ENCODE measurements around the gene CPNE6.

CPNE6 gene

GRCh38 chr14:24070285-24071143 lies 848 bp upstream of the CPNE6 start:
- DNase-seq: no peak

GRCh38 chr14:24071836-24072430 lies 571 bp downstream of the CPNE6 start:
- DNase-seq: no peak

- DNase-seq: no peak
Observed at GRCh38 chr14:24072436-24072835, 1.1 kb downstream of the CPNE6 start.

GRCh38 chr14:24072881-24073877 lies 1.8 kb downstream of the CPNE6 start:
- DNase-seq: no peak

GRCh38 chr14:24074625-24075484 lies 3.5 kb downstream of the CPNE6 start:
- DNase-seq: no peak

- no peak for DNase-seq
Observed at GRCh38 chr14:24075485-24076301, 4.3 kb downstream of the CPNE6 start.

GRCh38 chr14:24076302-24076601 lies 4.9 kb downstream of the CPNE6 start:
- DNase-seq: no peak

GRCh38 chr14:24077086-24077485 lies 5.7 kb downstream of the CPNE6 start:
- no peak for DNase-seq

- DNase-seq: no peak
Observed at GRCh38 chr14:24078146-24078545, 6.8 kb downstream of the CPNE6 start.

GRCh38 chr14:24079491-24080141 lies 8.3 kb downstream of the CPNE6 start:
- DNase-seq: no peak

- no peak for DNase-seq
Observed at GRCh38 chr14:24080142-24080530, 8.8 kb downstream of the CPNE6 start.

- DNase-seq: no peak
Observed at GRCh38 chr14:24080888-24081738, 9.8 kb downstream of the CPNE6 start.

GRCh38 chr14:24081739-24082211 lies 10.4 kb downstream of the CPNE6 start:
- no peak for DNase-seq

GRCh38 chr14:24082411-24083080 lies 11.2 kb downstream of the CPNE6 start:
- DNase-seq: no peak

GRCh38 chr14:24083462-24083861 lies 12.1 kb downstream of the CPNE6 start:
- no peak for DNase-seq

GRCh38 chr14:24084440-24084839 lies 13.1 kb downstream of the CPNE6 start:
- DNase-seq: no peak

GRCh38 chr14:24085215-24085614 lies 13.9 kb downstream of the CPNE6 start:
- no peak for DNase-seq

- no peak for DNase-seq
Observed at GRCh38 chr14:24086193-24086955, 15.0 kb downstream of the CPNE6 start.

GRCh38 chr14:24087004-24087403 lies 15.6 kb downstream of the CPNE6 start:
- no peak for DNase-seq

Data from NCI-H2029 treated with DMSO at 0.1 percent for 48 hours (cell line).